PC-9 (cell line): ENCODE measurements around the gene SDK1.

ENCODE experiments used
- EZH2 ChIP-seq: fragments of 200-600 bp; sonication (generic); IDR thresholded peaks from 2 replicates; pipeline ENCODE4 v1.8.0; 2017; ENCODE audit warnings: antibody characterized with exemption, low read depth
- TF ChIP-seq, protein P1 (sequence below): fragments of 200-600 bp; sonication (generic); conservative IDR thresholded peaks from 2 replicates; pipeline ENCODE4 v1.6.1; 2017; ENCODE audit warnings: mixed run types, antibody characterized with exemption, mild to moderate bottlenecking, moderate library complexity

DNA sequence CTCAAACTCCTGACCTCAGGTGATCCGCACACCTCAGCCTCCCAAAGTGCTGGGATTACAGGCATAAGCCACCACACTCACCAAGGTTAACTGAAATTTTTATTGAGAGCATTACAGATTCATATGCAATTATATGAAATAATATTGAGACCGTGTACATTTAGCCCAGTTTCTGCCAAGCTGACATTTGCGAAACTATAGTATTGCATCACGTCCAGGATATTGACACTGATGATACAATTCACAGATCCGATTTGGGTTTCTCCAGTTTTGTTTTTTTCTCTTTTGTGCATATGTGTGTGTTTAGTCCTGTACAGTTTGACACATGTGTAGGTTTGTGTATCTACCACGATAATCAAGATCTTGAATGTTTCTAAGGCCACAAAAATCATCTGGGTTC is 753.1 kb downstream of the SDK1 start:
- TF ChIP-seq, protein P1, sequence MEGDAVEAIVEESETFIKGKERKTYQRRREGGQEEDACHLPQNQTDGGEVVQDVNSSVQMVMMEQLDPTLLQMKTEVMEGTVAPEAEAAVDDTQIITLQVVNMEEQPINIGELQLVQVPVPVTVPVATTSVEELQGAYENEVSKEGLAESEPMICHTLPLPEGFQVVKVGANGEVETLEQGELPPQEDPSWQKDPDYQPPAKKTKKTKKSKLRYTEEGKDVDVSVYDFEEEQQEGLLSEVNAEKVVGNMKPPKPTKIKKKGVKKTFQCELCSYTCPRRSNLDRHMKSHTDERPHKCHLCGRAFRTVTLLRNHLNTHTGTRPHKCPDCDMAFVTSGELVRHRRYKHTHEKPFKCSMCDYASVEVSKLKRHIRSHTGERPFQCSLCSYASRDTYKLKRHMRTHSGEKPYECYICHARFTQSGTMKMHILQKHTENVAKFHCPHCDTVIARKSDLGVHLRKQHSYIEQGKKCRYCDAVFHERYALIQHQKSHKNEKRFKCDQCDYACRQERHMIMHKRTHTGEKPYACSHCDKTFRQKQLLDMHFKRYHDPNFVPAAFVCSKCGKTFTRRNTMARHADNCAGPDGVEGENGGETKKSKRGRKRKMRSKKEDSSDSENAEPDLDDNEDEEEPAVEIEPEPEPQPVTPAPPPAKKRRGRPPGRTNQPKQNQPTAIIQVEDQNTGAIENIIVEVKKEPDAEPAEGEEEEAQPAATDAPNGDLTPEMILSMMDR, result no peak
- no peak for TF ChIP-seq EZH2
